GM23248 (cell line): Measurements from ENCODE around the gene ZNF581.

Experiments
- EZH2 ChIP-seq: fragments of 200-600 bp; sonication (generic); IDR thresholded peaks from 2 replicates; pipeline ENCODE4 v1.6.1; 2018; ENCODE audit warnings: antibody characterized with exemption, mild to moderate bottlenecking; ENCODE audit not compliant: insufficient read depth, poor library complexity, severe bottlenecking
- EZH2phosphoT487 ChIP-seq: fragments of 200-600 bp; sonication (generic); IDR thresholded peaks from 2 replicates; pipeline ENCODE4 v1.6.1; 2018; ENCODE audit warnings: antibody characterized with exemption, moderate library complexity, mild to moderate bottlenecking, low read depth; ENCODE audit not compliant: insufficient read depth

DNA sequence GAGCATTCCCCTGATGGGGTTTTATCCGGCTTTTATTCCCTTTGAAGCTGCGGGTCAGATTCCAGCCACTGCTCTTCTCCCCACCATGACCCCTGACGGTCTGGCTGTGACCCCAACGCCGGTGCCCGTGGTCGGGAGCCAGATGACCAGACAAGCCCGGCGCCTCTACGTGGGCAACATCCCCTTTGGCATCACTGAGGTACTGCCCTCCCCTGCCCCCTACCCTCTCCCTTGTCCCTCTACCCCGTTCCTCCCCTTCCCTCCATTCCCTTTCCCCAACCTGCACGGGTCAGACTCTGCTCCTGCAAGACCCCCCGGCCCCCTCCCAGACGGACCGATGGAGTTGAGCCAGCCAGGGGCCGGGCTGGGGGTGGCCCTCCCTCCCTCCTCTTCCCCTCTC lies 17.5 kb downstream of the ZNF581 start:
- TF ChIP-seq EZH2 (no peak), EZH2phosphoT487 (no peak)
